OCI-LY7 (cell line): ENCODE data around the gene ATG10. TPM values are rescaled to one million over a fixed set of nuclear protein-coding genes. Genes with fewer than 3 reads are reported as not detected.

Experiments used
- BruUV-seq: library from RNA; stranded (reverse); fragments of 400-500 nt; replicated peaks from 2 replicates; lab custom pipeline; 2021; lab: Mats Ljungman, UMichigan
- CTCF ChIA-PET: fragments of 300-600 bp; sonication (Branson Sonifier 250); formaldehyde crosslinking; loops from one replicate; lab custom pipeline; 2022; ENCODE audit warnings: antibody characterized with exemption; ENCODE audit not compliant: unreplicated experiment; lab: Charles Lee
- POLR2A ChIA-PET: fragments of 300-600 bp; sonication (Branson Sonifier 250); formaldehyde crosslinking; loops from one replicate; lab custom pipeline; 2022; ENCODE audit warnings: antibody characterized with exemption; lab: Charles Lee
- DNase-seq: peaks from one replicate; pipeline ENCODE4 v3.0.0-alpha.2; 2015; ENCODE audit warnings: low spot score
- H2AFZ ChIP-seq: fragments of 200-600 bp; sonication (generic), shearing (Covaris generic); 2 replicates; pipeline ENCODE4 v1.6.1; 2014; ENCODE audit warnings: mild to moderate bottlenecking, antibody characterized with exemption, low read length, moderate library complexity
- H3K27ac ChIP-seq: fragments of 200-600 bp; sonication (generic); 2 replicates; pipeline ENCODE4 v1.5.1; 2014; ENCODE audit warnings: mixed run types, low read depth, mild to moderate bottlenecking, moderate library complexity, low read length, inconsistent platforms; ENCODE audit not compliant: poor library complexity, severe bottlenecking
- H3K36me3 ChIP-seq: fragments of 200-600 bp; sonication (generic); 2 replicates; pipeline ENCODE4 v1.6.1; 2014; ENCODE audit warnings: mild to moderate bottlenecking, antibody characterized with exemption, low read length, moderate library complexity, mixed read lengths; ENCODE audit not compliant: insufficient read depth
- H3K4me1 ChIP-seq: fragments of 200-600 bp; sonication (generic); 2 replicates; pipeline ENCODE4 v1.5.1; 2014; ENCODE audit warnings: mild to moderate bottlenecking, low read length; ENCODE audit not compliant: insufficient read depth, poor library complexity, severe bottlenecking
- H3K4me2 ChIP-seq: fragments of 200-600 bp; sonication (generic); 2 replicates; pipeline ENCODE4 v1.6.1; 2014; ENCODE audit warnings: mild to moderate bottlenecking, low read length
- H3K4me3 ChIP-seq: fragments of 200-600 bp; sonication (generic); 2 replicates; pipeline ENCODE4 v1.5.1; 2014; ENCODE audit warnings: mild to moderate bottlenecking, low read depth, low read length; ENCODE audit not compliant: poor library complexity, severe bottlenecking
- H3K79me2 ChIP-seq: fragments of 200-600 bp; sonication (generic); 2 replicates; pipeline ENCODE4 v1.6.1; 2016; ENCODE audit warnings: low read depth, mild to moderate bottlenecking, low read length, moderate library complexity, mixed read lengths; ENCODE audit not compliant: insufficient read depth
- H3K9me2 ChIP-seq: fragments of 200-600 bp; sonication (generic); 2 replicates; pipeline ENCODE4 v1.6.1; 2016; ENCODE audit warnings: mild to moderate bottlenecking, low read length, mixed read lengths; ENCODE audit not compliant: insufficient read depth
- H3K9me3 ChIP-seq: fragments of 200-600 bp; sonication (generic); 2 replicates; pipeline ENCODE4 v1.6.1; 2014; ENCODE audit warnings: mild to moderate bottlenecking, mixed run types, low read length, mixed read lengths
- H4K20me1 ChIP-seq: fragments of 200-600 bp; sonication (generic); 2 replicates; pipeline ENCODE4 v1.6.1; 2014; ENCODE audit warnings: mild to moderate bottlenecking, antibody characterized with exemption, low read length, moderate library complexity, mixed read lengths; ENCODE audit not compliant: insufficient read depth
- EZH2phosphoT487 ChIP-seq: fragments of 200-600 bp; sonication (generic); IDR thresholded peaks from 2 replicates; pipeline ENCODE4 v1.6.1; 2018; ENCODE audit warnings: low read depth, borderline replicate concordance, mild to moderate bottlenecking, mixed run types, antibody characterized with exemption, low read length, moderate library complexity, mixed read lengths
- intact Hi-C: fragments of 100-400 bp; cut with micrococcal nuclease; formaldehyde crosslinking; loops from one replicate; pipeline ENCODE4 v1.10.0; 2022; ENCODE audit not compliant: unreplicated experiment
- total RNA-seq, 2 experiments: library from RNA; depleted of rRNA in 1 of 2; stranded (reverse); fragments of >200 nt in 1 of 2; shearing (Covaris generic) in 1 of 2; gene quantifications; 2 replicates each; pipeline ENCODE4 v1.2.3, GENCODE V29; 2014 to 2022
- TF ChIP-seq, protein P1 (sequence below): fragments of 200-600 bp; sonication (generic); conservative IDR thresholded peaks from 2 replicates; pipeline ENCODE4 v1.5.1; 2014; ENCODE audit warnings: mild to moderate bottlenecking, antibody characterized with exemption, low read length, moderate library complexity, mixed read lengths

Gene ATG10
- total RNA-seq, 2 experiments from 2014 or later = 5.4 to 14.8 TPM

DNA sequence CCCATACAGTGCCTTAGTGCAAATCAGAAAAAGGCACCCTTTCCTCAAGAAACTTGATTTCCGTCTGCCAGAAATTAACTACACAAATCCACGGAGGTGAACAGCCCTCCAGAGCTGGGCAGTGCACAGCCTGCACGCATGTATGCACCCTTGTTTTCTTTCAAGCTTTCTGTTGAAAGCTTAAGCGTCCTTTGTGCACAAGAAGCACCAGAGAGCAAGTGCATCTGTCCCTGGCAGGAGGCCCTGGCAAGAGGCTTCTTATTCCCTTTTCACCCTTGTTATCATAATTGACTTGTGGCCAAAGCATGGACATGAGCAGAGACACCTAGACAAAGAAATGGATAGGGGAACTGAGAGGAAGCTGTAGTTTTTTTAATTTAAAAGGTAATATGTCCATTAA is 47.4 kb upstream of the ATG10 start:
- intact Hi-C loops = no loop called here
- TF ChIP-seq EZH2phosphoT487 = no peak
- TF ChIP-seq, protein P1, sequence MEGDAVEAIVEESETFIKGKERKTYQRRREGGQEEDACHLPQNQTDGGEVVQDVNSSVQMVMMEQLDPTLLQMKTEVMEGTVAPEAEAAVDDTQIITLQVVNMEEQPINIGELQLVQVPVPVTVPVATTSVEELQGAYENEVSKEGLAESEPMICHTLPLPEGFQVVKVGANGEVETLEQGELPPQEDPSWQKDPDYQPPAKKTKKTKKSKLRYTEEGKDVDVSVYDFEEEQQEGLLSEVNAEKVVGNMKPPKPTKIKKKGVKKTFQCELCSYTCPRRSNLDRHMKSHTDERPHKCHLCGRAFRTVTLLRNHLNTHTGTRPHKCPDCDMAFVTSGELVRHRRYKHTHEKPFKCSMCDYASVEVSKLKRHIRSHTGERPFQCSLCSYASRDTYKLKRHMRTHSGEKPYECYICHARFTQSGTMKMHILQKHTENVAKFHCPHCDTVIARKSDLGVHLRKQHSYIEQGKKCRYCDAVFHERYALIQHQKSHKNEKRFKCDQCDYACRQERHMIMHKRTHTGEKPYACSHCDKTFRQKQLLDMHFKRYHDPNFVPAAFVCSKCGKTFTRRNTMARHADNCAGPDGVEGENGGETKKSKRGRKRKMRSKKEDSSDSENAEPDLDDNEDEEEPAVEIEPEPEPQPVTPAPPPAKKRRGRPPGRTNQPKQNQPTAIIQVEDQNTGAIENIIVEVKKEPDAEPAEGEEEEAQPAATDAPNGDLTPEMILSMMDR = no peak
- Histone ChIP-seq H3K36me3 (no peaks in the 10 kb centered on the region), H3K9me3 (no peaks in the 10 kb centered on the region), H3K4me3 (no peak overlapping the region), H3K4me2 (no peak overlapping the region), H3K27ac (no peak overlapping the region), H3K4me1 (no peaks in the 10 kb centered on the region), H2AFZ (no peak overlapping the region), H3K79me2 (no peaks in the 10 kb centered on the region), H4K20me1 (no peaks in the 10 kb centered on the region), H3K9me2 (no peaks in the 10 kb centered on the region)
- POLR2A ChIA-PET = no interaction called here
- CTCF ChIA-PET = no interaction called here
- no peak for DNase-seq
- BruUV-seq = no TSS peak

DNA sequence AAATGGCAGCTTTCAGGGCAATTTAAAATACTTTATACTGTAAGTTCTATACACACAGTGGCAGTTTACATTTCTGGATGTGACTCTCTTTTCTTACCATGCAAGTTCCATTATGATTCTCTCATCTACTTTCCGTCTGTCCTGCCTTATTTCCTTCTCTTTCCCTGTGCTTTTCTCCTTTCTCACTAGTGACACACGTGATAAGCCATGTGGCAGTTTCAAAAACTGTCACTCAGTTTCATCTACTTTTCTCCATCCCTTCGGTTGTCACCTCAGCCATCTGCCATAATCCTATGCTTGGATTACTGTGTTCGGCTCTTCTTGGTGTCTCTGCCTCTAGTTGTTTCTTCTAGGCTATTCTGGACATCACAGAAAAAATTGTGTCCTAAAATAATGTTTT is 46.8 kb upstream of the ATG10 start:
- no peak for DNase-seq
- ChIA-PET CTCF (no interaction called here), POLR2A (no interaction called here)
- H3K27ac ChIP-seq = no peak overlapping the region
- no peaks in the 10 kb centered on the region for H3K79me2 ChIP-seq
- H3K4me2 ChIP-seq = no peak overlapping the region
- H3K36me3 ChIP-seq = no peaks in the 10 kb centered on the region
- no peaks in the 10 kb centered on the region for H4K20me1 ChIP-seq
- no peaks in the 10 kb centered on the region for H3K9me2 ChIP-seq
- no peak overlapping the region for H2AFZ ChIP-seq
- TF ChIP-seq EZH2phosphoT487 = no peak
- TF ChIP-seq, protein P1 = no peak
- no peak overlapping the region for H3K4me3 ChIP-seq
- H3K4me1 ChIP-seq = no peaks in the 10 kb centered on the region
- BruUV-seq = no TSS peak
- intact Hi-C loops = no loop called here
- H3K9me3 ChIP-seq = no peaks in the 10 kb centered on the region

GRCh38 chr5:81925981-81926380 is 45.8 kb upstream of the ATG10 start:
- intact Hi-C loops = no loop called here
- no peak for TF ChIP-seq EZH2phosphoT487
- TF ChIP-seq, protein P1 = no peak
- no TSS peak for BruUV-seq
- H3K4me3 ChIP-seq = no peak overlapping the region
- DNase-seq = no peak
- ChIA-PET POLR2A (no interaction called here), CTCF (no interaction called here)
- no peaks in the 10 kb centered on the region for H4K20me1 ChIP-seq
- H3K9me2 ChIP-seq = no peaks in the 10 kb centered on the region
- H3K79me2 ChIP-seq = no peaks in the 10 kb centered on the region
- no peaks in the 10 kb centered on the region for H3K4me1 ChIP-seq
- H3K4me2 ChIP-seq = no peak overlapping the region
- no peak overlapping the region for H3K27ac ChIP-seq
- no peak overlapping the region for H2AFZ ChIP-seq
- no peaks in the 10 kb centered on the region for H3K36me3 ChIP-seq
- no peaks in the 10 kb centered on the region for H3K9me3 ChIP-seq
